Measurements from ENCODE around the gene HHIPL1.
A peak's percentile ranks its signal among the peaks of the same experiment; 100 is the strongest.

HHIPL1 gene

DNA sequence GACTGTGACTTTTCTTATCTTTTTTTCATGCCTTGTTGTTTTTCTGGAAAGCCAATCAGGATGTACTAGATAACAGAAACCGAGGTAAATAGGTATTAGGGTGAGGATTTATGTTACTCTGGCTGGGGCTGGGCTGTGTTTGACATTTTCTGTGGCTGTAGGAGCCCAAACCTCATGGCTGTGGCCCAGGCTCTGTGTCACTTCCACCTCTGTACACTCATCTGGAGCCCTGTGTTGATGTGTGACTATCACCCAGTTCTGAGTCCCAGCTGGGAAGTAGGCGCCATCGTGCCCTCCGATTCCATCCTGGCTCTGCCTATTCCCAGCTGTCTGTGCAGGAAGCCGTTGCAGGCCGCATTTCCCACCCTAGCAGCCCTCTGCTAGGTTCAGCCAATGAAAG, 1.6 kb upstream of the HHIPL1 start:
- no peaks in the 10 kb centered on the region for H3K36me3 ChIP-seq
- H3K27me3 ChIP-seq (ENCODE audit: insufficient read depth, low read depth, severe bottlenecking) = no peaks in the 10 kb centered on the region
- H3K27ac ChIP-seq = no peak overlapping the region
- DNase-seq = no peak
- no peak overlapping the region for H3K4me3 ChIP-seq (ENCODE audit: low read depth, low read length)
- H3K9me3 ChIP-seq (ENCODE audit: severe bottlenecking) = no peaks in the 10 kb centered on the region
- no peak for TF ChIP-seq CTCF (IDR thresholded peaks at IDR 0.05; ENCODE audit: low read depth, low read length)

DNA sequence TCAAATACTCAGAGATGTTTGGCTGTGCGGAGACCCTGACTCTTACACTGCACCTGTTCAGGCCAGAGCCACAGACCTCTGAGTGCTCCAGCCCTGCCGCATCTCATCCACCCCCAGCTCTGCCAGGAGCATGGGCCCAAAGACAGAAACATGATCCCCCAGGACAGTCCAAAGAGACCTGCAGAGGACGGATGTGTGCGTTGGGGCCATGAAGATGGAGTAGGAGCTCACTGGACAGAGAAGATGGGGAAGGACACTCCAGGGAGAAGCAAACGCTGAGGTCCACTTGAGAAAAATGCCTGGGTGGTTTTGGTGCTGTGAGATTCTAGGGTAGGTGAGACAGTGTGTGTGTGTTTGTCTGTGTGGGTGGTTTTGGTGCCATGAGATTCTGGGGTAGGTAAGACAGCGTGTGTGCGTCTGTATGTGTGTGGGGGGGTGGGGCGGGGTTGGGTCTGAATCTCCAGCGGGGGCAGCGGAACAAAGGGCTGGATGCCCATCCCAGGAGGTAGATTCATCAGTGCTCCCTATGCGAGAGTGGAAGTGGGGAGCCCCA, 818 bp upstream of the HHIPL1 start:
- no peak for DNase-seq
- no peaks in the 10 kb centered on the region for H3K36me3 ChIP-seq
- no peak overlapping the region for H3K27ac ChIP-seq
- TF ChIP-seq CTCF (IDR thresholded peaks at IDR 0.05; ENCODE audit: low read depth, low read length) = no peak
- H3K9me3 ChIP-seq (ENCODE audit: severe bottlenecking) = no peaks in the 10 kb centered on the region
- H3K27me3 ChIP-seq (ENCODE audit: insufficient read depth, low read depth, severe bottlenecking) = no peaks in the 10 kb centered on the region
- H3K4me3 ChIP-seq (ENCODE audit: low read depth, low read length) = no peak overlapping the region

DNA sequence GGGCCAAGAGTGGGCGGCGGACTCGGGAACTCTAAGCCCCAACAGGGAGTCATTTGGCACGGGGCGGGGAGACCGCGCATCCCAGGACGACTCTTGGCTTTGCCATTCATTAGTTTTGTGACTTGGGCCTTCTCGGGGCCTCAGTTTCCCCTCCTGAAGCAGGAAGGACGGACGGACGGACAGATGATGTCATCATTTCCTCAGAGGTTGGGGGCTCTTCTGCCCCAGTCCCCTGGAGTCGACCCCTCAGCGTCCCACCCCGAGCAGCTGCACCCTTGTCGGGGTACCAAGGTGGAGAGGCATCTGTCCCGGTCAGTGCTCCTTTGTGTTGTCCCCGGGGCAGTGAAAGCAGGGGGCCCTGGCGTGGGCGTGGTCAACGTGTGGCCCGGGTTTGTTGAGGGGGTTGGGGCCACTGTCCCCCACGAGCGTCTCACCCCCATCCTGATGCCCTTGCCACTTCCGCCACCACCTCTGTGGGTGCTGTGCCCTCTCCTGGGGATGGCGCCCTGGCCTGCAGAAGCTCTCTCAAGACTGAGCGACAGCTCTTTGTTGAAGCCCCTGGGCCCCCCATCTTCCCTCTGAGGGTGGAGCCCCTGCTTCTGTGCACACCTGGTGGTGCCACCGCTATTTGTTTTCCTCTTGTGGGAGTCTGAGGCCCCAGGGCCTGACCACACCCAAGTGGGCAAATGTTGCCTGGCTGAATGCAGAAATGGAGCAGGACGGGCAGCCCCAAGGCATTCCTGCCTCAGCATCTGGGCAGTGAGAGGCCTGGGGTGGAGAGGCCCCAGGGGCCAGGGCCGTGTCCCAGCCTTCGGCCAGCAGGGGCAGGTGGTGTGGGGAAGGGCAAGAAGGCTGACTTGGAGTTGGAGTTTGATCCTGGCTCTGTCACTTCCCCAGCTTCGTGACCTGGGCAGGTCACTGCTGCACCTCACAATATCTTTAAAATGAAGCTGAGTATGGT, 896 bp downstream of the HHIPL1 start:
- DNase-seq = no peak
- Histone ChIP-seq H3K27me3 (ENCODE audit: insufficient read depth, low read depth, severe bottlenecking) (no peaks in the 10 kb centered on the region), H3K9me3 (ENCODE audit: severe bottlenecking) (no peaks in the 10 kb centered on the region), H3K36me3 (no peaks in the 10 kb centered on the region), H3K4me3 (ENCODE audit: low read depth, low read length) (no peak overlapping the region), H3K27ac (no peak overlapping the region)
- TF ChIP-seq CTCF (IDR thresholded peaks at IDR 0.05; ENCODE audit: low read depth, low read length) = no peak

DNA sequence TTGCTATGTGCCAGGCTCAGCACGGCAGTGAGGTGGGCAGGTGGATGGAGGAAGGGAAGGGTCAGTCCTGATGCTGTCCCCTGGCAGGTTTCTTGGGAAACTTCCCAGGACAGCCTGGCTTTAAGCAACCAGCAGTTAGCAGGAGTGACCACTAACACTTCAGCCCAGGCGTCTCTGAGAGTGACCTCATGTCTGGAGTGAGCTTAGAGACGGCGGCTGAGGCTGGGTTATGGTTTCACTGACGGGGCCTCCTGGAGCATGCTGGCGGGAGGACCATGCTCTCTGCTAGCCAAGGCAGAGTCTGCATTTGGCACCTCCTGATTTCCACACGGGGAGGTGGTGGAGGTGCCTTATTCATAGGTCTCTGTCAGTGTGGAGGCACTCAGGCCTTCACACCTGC, 2.5 kb downstream of the HHIPL1 start:
- Histone ChIP-seq H3K9me3 (ENCODE audit: severe bottlenecking) (no peaks in the 10 kb centered on the region), H3K27ac (no peak overlapping the region), H3K4me3 (ENCODE audit: low read depth, low read length) (no peak overlapping the region), H3K36me3 (no peaks in the 10 kb centered on the region), H3K27me3 (ENCODE audit: insufficient read depth, low read depth, severe bottlenecking) (no peaks in the 10 kb centered on the region)
- no peak for TF ChIP-seq CTCF (IDR thresholded peaks at IDR 0.05; ENCODE audit: low read depth, low read length)
- DNase-seq = peak; percentile 48

GRCh38 chr14:99648027-99648784, 3.3 kb downstream of the HHIPL1 start:
- no peak for TF ChIP-seq CTCF (IDR thresholded peaks at IDR 0.05; ENCODE audit: low read depth, low read length)
- no peak overlapping the region for H3K27ac ChIP-seq

More at GRCh38 chr14:99648027-99648784, 3.3 kb downstream of the HHIPL1 start:
- DNase-seq = no peak
- H3K36me3 ChIP-seq = no peaks in the 10 kb centered on the region
- H3K27me3 ChIP-seq (ENCODE audit: insufficient read depth, low read depth, severe bottlenecking) = no peaks in the 10 kb centered on the region
- no peaks in the 10 kb centered on the region for H3K9me3 ChIP-seq (ENCODE audit: severe bottlenecking)
- no peak overlapping the region for H3K4me3 ChIP-seq (ENCODE audit: low read depth, low read length)

All from WERI-Rb-1 (cell line).